ENCODE measurements around the gene BCL2L14.

Gene BCL2L14, protein sequence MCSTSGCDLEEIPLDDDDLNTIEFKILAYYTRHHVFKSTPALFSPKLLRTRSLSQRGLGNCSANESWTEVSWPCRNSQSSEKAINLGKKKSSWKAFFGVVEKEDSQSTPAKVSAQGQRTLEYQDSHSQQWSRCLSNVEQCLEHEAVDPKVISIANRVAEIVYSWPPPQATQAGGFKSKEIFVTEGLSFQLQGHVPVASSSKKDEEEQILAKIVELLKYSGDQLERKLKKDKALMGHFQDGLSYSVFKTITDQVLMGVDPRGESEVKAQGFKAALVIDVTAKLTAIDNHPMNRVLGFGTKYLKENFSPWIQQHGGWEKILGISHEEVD

DNA sequence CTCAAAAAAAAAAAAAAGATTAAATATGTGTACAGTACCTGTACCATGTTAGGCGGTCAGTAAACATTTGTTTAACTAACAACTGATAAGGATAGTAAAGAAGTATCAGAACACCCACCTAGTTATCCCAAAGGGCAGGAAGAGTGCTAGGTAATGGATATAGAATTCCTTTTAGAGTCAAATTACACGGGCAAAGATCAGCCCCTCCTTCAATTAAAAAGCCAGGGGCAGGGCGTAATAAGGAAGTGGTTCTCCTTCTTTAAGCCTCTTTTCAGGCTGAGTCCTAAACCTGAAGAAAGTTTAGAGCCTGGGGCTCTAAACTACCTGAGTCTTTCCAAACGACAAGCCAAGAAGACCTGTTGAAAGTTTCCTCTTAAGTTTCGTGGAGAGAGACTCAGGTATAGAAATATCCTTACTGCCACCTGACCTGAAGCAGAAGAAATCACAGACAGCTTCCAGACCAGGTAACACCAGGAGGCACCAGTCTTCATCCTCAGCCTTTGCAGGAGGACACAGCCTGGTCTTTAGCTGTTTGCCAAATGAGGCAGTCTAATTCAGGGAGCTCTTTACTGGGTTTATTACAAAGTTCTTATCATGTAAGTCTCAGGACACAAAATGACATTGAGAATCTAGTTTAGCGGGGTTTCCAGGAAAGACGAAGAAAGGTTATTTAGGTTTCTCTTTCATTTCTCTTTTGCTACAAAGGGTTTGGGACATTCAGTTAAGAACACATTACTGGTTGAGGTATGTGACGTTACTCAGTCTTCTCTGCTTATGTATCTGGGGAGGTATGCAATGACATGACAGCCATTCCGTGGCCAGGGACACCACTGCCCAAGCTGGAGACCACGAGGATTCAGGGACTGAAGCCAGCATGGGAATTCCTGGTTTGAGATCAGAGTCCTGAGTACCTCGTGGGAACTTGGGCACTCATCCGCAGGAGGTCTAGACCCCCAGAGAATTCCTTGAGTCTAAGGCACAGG lies at the start of gene BCL2L14:
Gene BCL2L14 (plus strand): TSS at position 266 of the 983 bp plus-strand sequence. CDS start 8,367 bp downstream, outside the sequence.
- no peak for DNase-seq

- no peak for DNase-seq
Measured at GRCh38 chr12:12022306-12022936, 48.3 kb upstream of the BCL2L14 start.

DNA sequence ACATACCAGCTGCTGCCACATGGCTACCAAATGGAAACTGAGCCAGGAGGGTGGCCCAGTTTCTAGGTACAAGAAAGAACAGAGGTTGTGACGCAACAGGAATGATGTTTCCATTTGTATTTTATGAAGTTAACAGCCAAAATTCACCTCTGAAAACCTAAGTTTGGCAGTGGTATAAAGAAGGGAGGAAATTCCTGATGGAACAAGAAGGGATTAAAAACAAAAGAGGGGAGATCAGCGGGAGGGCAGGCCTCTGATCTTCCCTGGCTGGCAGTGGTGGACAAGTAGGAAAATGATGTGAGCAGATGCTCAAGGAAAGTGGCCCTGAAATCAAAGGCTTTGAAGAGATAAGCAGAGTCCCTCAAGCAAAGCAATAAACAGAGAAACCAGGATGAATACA lies 47.3 kb upstream of the BCL2L14 start:
- no peak for DNase-seq

DNA sequence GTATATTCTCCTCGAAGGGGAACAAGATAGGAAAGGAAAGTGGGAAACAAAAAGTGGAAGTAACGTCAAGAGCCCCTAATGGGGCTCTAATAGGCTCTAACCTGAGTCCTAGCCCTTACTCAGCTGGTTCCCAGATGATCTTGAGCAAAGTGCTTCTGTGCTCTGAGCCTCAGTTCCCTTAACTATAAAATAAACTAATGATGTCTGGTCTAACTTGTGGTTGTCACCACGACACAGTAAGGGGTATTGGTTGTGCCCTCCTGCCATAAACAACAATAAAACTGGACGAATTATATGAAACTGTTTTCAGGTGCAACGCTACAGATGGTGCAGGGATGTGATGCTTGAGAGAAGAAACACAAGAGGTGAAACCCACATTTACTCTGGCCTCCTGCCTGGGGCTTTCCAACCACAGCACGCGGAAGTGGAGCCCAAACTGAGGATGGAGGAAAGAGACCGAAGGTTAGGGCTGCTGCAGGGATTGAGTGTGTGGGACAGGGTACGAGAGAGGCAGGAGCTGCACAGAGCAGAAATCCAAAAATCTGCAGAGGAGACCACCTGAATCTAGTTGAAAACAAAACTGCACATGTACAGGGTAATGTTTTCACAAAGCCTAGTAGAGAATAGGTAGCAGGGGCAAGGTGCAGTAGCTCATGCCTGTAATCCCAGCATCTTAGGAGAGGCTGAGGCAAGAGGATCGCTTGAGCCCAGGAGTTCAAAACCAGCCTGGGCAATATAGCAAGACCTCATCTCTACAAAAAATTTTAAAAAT lies 45.6 kb upstream of the BCL2L14 start:
- DNase-seq = peak; percentile 20

DNA sequence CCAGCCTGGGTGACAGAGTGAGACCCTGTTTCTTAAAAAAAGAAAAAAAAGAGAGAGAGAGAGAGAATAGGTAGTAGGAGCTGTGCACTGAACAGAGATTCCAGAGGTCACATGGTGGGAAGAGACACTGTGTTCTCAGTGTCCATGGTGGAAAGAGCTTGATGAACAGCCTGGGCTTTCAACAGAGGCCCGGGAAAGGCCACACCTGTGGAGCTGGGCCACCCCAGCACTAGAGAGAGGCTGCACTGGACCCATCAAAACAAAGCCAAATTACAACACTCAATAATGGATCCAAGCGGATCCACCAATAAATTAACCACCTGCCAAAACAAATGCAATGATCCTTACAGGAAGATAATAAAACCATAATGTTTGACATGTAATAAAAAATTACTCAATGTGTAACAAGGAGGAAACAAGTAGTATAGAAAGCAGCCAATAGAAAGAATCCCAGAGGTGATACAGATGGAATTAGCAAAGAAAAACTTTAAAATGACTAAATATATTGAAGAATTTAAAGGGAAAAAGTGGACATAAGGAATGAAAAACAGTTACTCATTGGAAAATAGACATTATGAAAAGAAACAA lies 44.8 kb upstream of the BCL2L14 start:
- no peak for DNase-seq

DNA sequence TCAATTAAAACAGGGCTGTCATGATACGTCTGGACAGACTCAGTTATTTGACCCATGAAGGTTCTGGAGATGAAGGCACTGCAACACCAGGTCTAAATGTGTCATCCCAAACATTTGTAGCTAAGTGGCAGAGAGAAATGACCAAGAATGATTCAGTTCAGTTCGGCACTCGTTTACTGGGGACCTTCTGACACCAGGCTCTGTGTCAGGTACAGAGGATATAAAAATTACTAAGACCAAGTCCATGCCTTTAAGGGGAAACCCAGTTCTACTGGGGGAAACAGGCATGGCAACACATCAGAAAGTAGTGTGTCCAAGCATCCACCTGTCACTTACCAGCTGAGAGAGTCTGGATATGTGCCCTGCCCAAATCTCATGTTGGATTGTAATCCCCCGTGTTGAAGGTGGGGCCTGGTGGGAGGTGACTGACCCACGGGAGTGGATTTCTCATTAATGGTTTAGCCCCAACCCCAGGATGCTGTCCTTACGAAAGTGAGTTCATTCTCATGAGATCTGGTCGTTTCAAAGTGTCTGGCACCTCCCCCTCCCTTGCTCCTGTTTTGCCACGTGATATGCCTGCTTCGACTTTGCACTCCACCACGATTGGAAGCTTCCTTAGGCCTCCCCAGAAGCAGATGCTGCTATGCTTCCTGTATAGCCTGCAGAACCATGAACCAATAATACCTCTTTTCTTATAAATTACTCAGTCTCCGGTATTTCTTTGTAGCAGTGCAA lies 41.9 kb upstream of the BCL2L14 start:
- no peak for DNase-seq

GRCh38 chr12:12029653-12030052 lies 41.1 kb upstream of the BCL2L14 start:
- no peak for DNase-seq

GRCh38 chr12:12032260-12032791 lies 38.4 kb upstream of the BCL2L14 start:
- no peak for DNase-seq

DNA sequence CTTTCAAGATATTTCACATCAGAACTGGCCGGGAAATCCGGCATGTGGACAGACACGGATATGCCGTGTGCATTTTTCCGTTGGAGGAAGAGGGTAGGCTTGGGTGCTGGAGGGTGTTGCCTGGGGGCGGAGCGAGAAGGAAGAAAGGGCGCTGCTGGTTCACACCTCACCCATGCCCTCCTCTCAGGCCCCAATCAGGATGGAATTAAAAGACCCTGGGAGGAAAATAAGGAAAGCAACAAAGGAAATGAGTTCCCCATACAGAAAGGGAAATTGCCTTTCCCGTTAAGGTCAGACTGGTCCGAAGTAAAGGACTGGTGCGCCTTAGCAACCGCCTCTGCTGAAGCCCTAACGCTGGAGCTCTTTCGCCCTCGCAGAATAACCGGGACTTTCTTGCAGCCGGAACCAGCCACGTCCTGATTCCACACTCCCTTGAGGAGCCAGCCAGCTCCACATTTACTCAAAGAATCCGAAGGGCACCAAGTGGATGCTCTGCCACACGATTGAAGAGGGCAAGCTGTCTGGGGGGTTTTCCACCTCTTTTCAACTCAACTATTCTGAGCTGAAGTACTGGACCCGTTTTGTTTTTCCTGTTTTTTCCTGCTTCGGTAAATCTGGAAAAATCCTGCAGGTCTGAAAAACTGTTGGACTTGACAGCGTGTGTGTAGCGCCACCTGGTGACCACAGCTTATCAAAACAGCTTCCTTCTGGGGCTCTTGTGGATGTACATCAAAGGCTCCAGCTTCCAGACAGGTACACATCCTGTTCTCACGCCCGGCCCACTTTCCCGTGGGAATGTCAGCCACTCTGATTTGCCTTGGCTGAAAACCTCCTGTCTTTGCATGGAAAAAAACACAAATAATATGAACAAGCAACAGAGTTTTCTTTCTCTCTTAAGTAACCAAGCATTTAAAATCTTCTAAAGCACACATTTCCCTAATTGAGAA lies 37.6 kb upstream of the BCL2L14 start:
- peak; percentile 68 for DNase-seq

- no peak for DNase-seq
Measured at GRCh38 chr12:12033824-12034223, 36.9 kb upstream of the BCL2L14 start.

- DNase-seq = no peak
Measured at GRCh38 chr12:12034344-12034743, 36.4 kb upstream of the BCL2L14 start.

DNA sequence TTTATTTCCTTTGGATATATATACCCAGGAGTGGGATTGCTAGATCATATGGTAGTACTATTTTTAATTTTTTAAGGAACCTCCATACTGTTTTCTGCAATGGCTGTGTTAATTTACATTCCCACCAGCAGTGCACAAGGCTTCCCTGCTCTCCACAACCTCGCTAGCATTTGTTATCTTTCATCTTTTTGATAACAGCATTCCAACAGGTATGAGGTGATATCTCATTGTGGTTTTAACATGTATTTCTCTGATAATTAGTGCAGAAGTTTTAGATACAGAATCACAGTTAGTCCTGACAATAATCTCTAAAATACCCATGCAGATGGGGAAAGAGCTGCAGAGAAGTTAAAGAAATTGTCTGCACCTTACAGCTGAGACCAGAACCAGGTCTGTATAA lies 35.5 kb upstream of the BCL2L14 start:
- no peak for DNase-seq

DNA sequence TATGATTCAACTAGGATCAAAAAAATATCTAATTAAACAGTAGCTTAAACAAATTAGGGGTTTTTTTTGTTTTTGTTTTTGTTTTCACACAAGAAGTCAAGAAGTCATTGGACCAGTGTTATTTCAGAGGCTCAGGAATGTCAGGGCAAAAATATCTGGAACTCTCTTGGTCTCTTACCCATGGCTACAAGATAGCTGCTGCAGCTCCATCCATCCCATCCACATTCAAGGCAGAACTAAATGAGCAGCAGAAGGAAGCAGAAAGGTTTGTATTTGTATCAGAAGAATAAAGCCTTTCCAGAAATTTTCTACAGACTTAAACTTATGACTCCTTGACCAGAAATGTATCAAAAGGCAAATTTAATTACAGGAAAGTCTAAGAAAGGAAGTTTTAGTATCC lies 33.8 kb upstream of the BCL2L14 start:
- no peak for DNase-seq

GRCh38 chr12:12039897-12040296 lies 30.8 kb upstream of the BCL2L14 start:
- no peak for DNase-seq

DNA sequence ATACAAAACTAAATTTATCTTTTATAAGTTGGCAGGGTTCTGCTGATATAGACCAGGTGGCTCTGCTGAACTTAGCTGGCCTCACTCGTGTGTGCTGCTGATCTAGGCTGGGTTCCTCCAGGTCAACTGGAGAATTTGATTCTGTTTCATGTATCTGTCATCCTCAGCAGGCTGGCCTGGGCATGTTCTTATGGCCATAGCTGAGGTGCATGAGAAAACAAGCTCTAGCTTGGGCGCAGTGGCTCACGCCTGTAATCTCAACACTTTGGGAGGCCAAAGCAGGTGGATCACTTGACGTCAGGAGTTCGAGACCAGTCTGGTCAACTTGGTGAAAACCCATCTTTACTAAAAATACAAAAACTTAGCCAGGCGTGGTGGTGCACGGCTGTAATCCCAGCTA lies 24.3 kb upstream of the BCL2L14 start:
- no peak for DNase-seq

GRCh38 chr12:12047682-12048081 lies 23.1 kb upstream of the BCL2L14 start:
- no peak for DNase-seq

DNA sequence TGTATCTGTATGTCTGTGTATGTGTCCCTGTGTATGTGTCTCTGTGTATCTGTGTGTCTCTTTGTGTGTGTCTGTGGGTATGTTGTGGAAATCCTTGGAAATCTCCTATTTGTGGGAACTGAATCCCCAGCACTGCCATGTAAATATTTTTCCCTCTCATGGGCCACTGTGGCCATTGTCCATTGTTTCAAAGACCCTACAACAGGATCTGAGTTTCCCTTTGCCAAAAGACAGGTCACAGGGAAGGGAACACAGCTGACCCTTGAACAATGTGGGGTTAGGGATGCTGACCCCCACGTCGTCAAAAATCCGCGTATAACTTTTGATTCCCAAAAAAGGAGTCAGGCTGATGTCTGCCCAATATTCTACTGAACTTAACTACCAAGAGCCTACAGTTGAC lies 22.5 kb upstream of the BCL2L14 start:
- no peak for DNase-seq

- no peak for DNase-seq
Measured at GRCh38 chr12:12048714-12049113, 22.0 kb upstream of the BCL2L14 start.

- no peak for DNase-seq
Measured at GRCh38 chr12:12051668-12052067, 19.1 kb upstream of the BCL2L14 start.

- DNase-seq = no peak
Measured at GRCh38 chr12:12054993-12055392, 15.7 kb upstream of the BCL2L14 start.

All from activated gamma-delta T cell treated with Interleukin-2 at 50 U/mL for 16 hours (primary cell).